Activated CD4-positive, alpha-beta T cell treated with anti-CD3 and anti-CD28 coated beads, Interleukin-2, Interleukin-6, amounts not matched to agents 100 ng/mL and 50 ng/mL, durations not matched to agents 16 hours and 8 hours (primary cell): Measurements from ENCODE around the gene AP5B1.
"Not testable (repeated sequence)": the region's sequence is repeated elsewhere in the genome, so short reads cannot be mapped to it uniquely, and the experiment has no call there.

ENCODE experiments used
- DNase-seq: peaks from one replicate; pipeline ENCODE4 v3.0.0-alpha.2; 2020

The AP5B1 gene

DNA sequence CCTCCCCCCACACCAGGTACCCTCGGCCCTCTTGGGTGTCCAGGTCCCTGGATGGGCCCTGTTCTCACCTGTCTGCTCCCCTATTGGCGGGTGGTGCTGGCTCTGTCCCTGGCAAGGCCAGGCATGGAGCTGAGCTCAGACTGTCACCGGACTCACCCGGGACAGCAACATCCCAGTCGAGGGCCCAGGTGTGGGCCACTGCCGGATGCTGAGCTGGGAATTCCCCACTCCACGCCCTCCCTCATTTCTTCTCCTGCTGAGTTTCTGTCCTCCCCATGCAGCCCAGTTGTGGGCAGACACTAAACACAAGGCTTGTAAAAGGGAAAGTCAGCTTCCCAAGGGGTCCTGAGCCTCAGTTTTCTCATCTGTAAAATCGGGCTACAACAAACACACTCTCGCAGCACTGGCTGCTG lies 2.0 kb upstream of the AP5B1 start:
- DNase-seq, result no peak

DNA sequence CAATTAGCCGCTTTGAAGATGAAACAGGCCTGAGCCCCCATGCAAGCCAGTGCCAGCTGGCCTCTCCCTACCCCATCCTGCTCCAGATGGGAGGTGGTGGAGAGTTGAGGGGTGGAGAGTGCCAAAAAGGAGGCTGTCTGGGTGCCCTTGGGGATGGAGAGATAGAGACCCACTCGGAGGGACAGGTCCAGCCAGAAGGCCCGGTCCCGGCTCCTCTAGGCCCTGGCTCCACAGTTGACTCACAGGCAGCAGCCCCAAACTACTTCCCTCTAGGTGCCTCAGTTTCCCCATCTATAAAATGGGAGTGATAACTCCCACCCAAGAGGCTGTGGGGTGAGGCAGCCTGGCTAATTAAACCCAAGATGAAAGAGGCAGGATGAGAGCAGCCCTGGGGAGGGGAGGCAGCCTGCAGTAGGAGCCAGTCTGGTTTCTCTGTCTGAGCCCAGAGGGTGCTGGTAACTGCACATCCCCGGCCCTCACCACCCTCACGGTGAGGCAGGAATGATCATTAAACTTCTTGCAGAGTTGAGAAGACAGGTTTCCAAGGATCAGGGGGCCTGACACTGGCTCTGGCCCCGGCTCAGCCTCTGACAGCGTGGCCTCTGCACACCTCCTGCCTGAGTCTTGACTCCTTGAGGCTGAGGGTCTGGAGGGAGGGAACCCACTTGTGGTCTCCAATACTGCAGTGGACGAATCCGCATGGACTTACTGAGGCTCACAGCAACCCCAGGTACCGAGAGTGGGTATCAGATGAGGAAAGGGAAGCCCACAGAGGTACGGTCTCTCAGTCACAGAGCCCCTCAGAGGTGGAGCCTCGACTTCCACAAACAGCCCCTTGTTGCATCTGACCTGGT lies 1.4 kb upstream of the AP5B1 start:
- no peak for DNase-seq

DNA sequence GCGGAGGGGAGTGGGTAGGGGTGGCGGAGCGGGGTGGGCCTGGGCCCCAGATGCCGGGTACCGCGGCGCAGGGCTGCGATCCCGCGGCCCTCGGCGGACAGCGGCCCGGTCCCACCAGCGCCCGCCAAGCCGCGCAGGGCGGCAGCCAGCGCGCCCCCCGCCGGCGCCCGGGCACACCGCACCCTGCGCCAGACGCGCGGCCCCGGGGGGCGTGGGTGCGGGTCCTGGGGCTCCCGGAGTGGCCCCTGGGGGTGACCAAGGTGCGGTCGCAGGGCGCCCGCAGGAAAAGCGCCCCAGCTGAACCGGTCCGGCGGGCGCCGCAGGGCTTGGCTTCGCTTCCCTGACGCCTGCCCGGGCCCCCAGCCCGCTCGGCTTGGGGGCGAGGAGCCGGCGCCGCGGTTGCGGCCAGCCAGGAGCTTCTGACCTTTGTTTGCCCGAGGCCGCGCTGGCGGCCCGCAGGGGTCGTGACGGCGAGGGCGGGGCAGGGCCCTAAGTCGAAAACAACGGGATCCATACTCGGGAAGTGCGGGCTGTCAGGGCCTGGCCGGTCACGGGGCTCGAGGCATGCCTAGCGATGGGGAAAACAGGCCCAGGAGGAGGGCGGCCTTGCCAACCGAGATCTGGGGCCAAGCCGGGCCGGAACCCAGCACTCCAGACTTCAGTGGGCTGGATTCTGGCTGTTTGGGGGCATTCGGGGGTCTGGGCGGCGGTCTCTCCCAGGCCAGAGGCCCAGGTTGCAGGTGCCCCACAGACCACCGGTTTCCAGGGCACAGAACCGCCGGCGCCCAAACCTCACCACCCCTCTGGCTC lies 581 bp upstream of the AP5B1 start:
- DNase-seq, result no peak

DNA sequence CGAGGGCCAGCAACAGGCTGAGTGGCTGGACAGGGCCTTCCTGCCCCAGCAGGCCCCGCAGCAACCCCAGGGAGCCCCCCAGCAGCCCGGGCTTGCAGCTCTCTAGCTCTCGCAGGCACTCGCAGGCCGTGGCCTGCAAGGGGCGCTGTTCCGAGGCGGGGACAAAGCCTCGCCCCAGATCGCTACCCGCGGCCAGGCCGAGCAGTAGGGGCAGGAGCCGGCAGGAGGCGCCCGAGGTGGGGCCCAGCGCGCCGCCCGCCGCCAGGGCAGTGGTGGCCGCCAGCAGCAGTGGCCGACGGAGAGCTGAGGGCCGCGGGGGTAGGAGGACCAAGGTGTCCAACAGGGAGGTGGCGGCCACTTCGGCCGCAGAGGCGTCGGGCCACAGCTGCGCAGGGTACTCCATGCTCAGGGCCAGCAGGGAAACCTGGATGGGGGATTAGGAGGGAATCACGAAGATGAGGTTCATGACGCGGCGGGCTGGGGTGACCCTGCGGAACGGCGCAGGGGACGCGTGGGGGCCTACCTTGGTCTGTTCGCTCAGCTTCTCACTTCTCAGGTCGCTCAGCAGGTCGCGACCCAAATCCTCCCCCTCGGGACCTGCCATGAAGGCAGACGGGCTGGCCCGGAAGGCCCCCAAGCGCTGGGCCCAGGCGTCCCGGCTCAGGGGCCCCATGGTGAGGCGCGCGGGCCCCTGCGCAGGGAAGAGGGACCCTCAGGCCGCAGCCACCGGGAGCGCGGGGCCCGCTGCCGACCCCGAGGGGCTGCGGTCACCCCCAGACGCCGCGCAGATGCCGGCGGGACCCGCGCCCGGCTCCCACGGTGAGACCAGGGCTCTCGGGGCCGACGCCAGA lies 632 bp downstream of the AP5B1 start:
- peak; percentile 90 for DNase-seq

DNA sequence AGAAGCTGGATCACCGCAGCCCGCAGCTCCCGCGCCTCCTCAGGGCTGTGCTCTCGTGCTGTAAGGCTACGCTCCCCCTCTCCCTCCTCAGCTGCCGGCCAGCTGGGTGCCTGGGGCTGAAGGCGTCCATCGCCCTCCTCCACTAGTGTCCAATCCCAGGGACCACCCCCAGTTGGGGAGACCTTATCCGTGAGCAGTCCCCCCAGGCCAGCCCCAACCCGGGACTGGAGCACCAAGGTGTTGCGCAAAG lies 1.2 kb downstream of the AP5B1 start:
- no peak for DNase-seq

DNA sequence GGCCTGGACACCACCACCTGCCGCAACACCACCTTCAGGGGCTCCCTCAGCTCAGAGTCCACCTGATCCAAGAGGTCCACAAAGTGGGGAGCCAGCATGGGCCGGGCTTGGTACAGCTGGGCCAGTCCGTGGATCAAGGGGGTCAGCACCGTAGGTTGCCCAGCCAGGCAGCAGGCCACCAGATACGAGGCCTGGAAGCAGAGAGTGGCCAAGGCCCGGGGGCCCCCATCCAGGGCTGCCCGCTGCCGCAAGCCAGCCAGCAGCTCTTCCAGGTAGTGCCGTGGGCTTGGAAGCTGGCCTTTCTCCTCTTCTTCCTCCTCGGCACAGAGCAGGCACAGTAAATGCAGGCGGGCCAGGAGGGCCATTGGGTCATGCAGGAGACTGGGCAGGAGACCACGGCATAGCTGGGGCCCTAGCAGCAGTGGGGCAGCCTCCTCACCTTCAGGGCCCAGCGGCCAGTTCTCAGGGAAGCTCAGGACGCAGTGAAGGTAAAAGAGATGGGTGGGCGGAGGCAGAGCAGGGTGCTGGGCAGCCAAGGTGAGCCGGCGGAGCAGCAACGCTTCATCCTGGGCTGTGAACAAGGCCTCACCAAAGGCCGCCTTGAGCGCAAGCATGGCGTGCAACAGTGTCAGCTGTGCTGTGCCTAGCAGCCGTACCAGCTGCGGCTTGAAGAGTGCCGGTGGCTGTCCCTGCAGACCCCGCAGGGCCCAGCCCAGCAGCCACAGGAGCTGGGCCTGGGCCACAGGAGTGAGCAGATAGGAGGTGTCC lies 1.7 kb downstream of the AP5B1 start:
- DNase-seq, result no peak

DNA sequence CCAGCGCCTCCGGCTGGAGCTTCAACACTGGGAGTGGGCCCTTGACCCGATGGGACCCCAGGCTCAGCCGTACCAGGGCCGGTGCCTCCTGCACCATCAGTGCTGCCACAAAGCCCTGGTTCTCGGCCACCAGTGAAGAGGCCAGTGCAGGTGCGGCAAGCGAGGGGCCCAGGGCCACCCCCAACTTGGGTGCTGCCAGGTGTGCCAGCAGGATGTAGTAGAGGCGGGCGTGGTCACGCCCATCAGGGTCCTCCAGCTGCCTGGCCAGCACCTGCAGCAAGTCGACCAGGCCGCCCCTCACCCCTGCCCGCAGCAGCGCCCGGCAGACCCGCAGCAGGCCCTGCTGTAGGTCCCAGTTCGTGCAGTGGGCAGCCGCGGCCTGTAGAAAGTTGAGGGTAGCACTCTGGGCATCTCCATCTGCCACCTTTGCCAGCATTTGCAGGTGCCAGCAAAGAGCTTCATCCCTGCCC lies 2.3 kb downstream of the AP5B1 start:
- no peak for DNase-seq

DNA sequence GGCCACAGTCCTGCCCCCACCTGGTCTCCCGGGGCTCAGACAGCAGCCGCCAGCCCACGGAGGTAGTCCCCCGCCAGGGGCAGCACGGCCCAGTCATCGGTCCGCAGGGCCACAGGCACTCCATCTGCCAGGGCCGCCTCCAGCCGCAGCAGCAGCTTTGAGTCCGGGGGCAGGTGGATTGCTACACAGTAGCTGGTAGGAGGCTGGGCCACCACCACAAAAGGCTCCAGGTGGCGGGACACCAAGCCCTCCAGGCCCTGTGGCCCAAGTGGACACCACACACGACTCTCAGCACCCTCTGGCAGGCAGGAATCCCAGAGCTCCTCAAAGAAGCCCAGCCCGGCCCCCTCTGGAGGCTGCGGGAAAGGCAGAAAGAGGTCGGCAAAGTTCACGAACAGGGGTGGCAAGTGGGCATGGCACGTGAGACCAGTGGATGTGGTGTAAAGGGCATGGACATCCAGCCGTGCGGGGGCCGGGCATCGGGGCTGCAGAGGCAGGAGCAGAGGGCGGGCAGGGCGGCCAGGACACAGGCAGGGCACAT lies 2.9 kb downstream of the AP5B1 start:
- no peak for DNase-seq

DNA sequence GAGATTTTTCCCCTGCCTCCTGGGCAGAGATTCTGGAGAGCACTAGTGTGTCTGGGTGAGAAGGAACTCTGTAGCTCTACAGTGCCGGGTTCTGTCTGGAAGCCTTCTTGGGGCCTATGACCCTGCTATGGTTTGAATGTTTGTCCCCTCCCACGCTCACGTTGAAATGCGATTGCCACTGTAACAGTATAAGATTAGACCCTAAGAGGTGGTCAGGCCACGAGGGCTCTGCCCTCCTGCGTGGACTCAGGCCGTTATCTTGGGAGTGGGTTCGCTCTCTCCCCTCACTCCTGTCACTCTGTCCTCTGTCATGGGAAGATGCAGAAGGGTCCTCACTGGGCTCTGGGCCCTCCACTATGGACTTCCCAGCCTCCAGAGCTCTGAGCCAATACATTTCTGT lies 3.5 kb downstream of the AP5B1 start:
- no peak for DNase-seq

DNA sequence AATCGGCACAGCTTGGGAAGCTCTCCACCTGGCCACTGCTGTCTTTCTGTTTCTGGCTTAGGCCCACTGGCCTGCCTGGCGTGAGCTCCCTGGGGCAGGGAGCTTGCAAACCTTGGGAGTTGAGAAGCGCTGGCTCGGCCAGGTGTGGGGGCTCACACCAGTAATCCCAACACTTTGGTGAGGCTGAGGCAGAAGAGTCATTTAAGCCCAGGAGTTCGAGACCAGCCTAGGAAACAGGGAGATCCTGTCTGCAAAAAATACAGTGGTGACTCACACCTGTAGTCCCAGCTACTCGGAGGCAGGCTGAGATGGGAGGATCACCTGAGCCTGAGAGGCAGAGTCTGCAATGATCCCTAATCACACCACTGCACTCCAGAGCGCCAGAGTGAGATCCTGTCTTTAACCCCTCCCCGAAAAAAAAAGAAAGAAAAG lies 4.0 kb downstream of the AP5B1 start:
- no peak for DNase-seq

DNA sequence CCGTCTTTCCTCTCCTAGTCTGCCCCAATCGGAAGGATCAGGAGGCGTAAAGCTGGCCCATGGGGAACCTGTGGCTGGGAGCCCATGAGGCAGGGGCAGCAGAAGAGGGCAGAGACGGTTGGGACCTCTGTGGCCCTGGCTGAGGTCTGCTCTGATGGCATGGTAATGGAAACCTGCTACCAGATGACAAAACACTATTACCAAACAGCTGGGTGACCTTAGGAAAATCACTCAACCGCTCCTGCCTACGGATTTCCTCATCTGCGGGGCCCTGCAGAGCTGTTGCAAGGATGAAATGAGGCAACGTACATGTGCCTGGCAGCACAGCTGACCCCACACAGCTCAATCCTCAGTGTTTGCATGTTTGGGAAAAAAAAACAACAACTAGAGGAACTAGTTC lies 4.6 kb downstream of the AP5B1 start:
- no peak for DNase-seq

DNA sequence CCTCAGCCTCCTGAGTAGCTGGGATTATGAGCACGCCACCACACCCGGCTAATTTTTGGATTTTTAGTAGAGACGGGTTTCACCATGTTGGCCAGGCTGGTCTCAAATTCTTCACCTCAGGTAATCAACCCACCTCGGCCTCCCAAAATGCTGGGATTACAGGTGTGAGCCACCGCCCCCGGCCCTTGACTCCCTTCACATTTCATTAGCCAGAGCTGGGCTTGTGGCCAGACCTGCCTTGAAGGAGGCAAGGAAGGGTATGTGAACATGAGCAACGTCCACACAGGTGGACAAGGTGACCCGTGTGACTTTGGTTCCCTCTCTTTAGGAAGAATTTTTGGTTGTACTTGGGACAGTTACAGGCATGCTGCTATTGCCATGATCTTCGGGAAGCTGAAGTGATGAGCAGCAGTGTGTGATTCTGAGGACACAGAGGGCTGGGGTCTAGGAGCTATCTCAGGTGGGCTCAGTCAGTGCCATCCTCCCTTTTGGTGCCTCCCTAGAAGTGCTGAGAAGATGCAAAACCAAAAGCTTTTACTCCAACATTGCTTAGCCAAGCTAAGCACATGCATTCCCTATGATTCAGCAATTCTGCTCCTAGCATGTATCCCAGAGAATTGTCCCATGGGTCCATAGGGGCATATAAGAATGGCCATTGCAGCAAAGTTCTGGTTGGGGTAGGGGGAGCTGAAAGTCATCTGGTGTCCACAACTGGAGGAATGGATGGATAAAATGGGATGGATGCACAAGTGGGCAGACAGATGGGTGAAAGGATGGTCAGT lies 6.1 kb downstream of the AP5B1 start:
- DNase-seq, result no peak

DNA sequence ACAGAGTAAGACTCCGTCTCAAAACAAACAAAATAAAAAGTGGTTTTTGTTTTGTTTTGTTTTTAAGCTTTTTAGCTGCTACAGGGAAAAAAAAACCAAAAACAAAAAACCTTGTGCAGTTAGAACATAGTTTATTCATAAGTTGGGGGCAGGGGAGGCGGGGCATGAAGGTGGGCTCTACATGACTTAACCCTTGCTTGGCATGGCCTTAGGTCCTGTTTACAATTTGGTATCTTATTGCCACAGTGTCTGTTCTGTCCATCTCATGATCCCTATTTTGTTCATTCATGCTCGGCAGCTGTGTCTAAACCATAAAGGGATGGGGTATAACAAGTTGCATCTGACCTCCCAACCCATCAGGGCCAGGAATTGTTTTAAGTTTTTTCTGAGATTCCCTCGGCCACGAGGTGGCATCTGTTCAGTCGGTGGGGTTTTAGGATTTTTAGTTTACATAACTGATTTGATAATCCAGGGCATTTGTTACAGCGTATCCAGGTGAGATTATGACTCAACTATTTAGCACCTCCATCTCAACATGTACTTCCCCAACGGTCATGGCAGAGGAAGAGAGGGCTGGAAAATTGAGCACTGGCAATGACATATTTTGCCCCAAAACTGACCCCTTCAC lies 6.9 kb downstream of the AP5B1 start:
- DNase-seq, result no peak

DNA sequence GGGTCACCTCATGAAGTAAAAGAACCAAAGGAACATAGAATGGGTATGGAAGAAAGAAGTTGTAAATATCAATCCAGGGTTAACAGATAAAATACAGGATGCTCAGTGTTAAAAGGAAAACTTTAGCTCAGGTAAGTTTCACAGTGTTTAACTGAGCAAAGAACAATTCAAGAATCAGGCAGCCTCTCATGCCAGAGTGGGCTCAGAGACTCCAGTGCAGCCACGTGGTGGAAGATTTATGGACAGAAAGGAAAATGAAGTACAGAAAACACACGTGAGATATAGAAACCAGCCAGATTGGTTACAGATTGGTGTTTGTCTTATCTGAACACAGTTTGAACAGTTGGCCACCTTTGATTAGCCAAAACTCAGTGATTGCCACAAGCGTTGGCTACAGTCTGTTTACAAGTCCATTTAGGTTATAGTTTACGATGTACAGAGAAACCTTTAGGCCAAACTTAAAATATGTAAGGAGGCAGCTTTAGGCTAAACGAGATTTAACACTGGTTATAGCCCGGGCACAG lies 9.1 kb downstream of the AP5B1 start:
- no peak for DNase-seq

DNA sequence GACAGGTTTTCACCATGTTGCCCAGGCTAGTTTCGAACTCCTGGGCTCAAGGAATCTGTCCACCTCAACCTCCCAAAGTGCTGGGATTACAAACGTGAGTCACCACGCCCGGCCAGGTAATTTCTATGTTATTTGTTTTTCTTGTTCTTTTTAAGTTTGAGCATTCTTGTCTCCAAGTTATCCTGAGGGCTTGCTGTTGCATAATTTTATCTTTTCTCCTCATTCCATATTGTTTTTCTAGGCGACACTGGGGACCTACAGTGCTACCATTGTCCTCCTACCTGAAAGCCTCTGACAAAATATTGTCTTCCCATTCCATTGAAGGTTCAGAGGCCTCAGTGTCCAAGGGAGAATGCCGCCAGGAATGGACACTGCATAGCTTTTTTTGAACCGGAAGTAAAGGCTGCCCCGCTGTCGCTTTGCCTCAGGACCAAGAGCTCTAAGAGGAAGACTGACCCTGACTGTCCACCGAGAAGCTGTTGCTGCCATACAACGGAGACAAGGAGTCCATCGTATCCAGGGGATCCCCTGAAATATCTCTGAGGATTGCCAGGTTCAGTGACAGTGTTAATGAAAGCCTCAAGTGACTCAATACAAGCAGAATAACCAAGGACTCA lies 9.7 kb downstream of the AP5B1 start:
- DNase-seq, result no peak

DNA sequence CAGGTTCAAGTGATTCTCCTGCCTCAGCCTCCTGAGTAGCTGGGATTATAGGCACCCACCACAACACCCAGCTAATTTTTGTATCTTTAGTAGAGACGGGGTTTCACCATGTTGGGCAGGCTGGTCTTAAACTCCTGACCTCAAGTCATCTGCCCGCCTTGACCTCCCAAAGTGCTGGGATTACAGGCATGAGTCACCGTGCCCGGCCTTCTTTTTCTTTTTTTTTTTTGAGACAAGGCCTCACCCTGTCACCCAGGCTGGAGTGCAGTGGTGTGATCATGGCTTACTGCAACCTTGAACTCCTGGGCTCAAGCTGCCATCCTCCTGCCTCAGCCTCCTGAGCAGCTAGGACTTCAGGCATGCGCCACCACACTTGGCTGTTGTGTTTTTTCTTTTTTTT lies 13.0 kb downstream of the AP5B1 start:
- DNase-seq, result not testable (repeated sequence)

DNA sequence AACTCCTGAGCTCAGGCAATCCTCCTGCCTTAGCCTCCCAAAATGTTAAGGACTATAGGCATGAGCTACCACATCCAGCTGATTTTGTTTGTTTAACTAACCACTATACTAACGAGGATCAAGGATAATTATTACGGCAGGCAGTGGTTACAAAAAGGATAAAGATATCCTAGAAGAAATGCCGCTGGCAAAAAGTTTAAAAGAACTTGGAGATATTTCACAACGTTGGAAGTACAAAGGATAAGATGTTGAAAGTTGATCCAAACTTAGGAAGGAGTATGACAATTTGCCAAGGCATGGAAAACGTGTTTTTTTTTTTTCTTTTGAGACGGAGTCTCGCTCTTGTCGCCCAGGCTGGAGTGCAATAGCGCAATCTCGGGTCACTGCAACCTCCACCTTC lies 13.4 kb downstream of the AP5B1 start:
- no peak for DNase-seq

DNA sequence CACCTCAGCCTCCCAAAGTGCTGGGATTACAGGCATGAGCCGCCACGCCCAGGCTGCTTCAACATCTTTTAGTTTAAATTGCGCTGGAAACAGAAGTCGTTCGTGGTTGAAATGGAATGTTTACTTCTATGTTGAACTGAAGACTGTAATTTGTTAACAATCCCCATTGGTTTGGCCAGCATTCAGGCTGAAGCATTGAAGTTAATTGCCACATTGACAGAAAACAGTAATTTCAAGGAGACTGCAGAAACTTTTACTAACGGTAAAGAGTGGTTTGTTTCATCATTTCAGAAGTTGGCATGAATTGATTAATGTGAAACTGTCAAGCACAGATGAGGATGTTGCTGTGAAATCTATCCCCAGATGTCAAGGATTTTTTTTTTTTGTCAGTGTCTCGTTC lies 14.2 kb downstream of the AP5B1 start:
- DNase-seq, result peak; percentile 34

DNA sequence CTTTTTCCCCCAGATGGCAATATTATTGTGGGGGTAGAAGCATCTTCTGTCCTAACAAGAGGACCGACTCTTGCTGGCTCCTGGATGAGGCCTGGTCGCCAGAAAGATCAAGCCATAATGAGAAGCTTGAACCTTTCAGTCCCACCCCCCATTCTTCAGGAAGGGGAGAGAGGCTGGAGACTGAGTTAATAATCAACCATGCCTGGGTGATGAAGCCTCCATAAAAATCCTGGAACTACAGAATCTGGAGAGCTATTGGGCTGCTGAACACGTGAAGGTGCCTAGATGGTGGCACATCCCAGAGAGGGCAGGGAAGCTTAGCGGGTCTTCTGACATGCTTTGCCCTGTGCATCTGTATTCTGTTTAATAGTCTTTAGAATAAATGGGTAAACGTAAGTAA lies 16.3 kb downstream of the AP5B1 start:
- no peak for DNase-seq

DNA sequence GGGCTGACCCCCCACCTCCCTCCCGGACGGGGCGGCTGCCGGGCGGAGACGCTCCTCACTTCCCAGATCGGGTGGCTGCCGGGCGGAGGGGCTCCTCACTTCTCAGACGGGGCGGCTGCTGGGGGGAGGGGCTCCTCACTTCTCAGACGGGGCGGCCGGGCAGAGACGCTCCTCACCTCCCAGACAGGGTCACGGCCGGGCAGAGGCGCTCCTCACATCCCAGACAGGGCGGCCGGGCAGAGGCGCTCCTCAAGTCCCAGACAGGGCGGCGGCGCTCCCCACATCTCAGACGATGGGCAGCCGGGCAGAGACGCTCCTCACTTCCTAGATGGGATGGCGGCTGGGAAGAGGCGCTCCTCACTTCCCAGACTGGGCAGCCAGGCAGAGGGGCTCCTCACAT lies 18.0 kb downstream of the AP5B1 start:
- not testable (repeated sequence) for DNase-seq
